Measurements from ENCODE around the gene CDC42EP4.

The CDC42EP4 gene

GRCh38 chr17:73247726-73248125, 64.1 kb downstream of the CDC42EP4 start:
- no peak for DNase-seq

- DNase-seq, result no peak
These were observed 71.2 kb downstream of the CDC42EP4 start for GRCh38 chr17:73240561-73240960.

GRCh38 chr17:73237714-73238113, 74.1 kb downstream of the CDC42EP4 start:
- no peak for DNase-seq

- DNase-seq, result no peak
These were observed 77.1 kb downstream of the CDC42EP4 start for GRCh38 chr17:73234736-73235135.
